NCI-H2227 (cell line): ENCODE data around the gene PRKG1.

Experiments
- DNase-seq: peaks from one replicate; lab custom pipeline; 2025; ENCODE audit not compliant: unreplicated experiment; lab: John Stamatoyannopoulos, UW

PRKG1 gene

DNA sequence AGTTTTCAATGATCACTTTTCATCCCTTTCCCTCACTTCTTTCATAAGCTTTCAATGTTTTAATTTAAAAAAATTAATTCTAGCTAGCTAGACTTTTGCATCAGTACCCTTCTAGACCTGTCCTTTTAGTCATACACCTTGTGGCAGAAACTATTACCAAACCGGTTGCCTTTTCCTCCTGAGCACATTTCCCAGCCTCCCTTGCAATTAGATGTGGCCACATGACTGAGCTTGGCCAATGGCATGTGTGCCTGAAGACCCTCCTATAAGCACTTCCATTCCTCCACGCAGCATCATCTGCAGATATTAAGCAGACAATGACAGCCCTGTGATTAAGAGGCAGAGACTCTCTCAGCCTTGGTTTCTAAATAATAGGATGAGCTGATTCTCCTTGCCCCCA is 1252.1 kb downstream of the PRKG1 start:
- no peak for DNase-seq

DNA sequence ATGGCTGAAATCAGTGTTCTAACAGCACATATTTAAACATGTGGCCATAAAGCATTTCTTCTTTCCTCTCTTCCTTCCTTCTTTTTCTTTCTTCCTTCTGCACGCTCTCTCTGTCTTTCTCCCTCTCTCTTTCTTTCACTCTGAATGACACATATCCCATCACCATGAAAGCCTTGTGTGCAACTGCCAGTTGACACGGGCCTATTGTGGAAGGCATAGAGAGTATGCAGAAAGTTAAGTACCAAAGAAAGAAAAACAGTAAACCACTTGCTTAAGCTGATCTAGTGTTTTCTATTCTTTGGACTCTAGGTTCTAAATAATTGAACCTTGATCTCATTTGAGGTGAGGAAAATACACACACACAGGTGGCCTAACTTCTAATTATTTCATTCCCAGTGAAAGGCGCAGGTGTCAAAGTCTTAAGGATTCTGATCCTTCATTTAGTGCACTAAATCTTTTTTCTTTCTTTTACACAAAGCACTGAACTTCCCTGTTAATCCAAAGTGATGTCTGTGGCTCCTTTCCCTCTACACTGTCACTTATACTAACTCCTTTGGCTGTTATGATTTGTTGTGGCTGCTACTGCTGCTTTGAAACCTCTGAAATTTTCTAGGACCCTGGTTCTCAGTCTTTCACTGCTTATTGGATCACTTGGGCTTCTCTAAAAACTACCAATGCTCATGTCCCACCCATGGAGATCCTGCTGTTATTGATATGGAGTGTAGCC is 1257.5 kb downstream of the PRKG1 start:
- DNase-seq: no peak

DNA sequence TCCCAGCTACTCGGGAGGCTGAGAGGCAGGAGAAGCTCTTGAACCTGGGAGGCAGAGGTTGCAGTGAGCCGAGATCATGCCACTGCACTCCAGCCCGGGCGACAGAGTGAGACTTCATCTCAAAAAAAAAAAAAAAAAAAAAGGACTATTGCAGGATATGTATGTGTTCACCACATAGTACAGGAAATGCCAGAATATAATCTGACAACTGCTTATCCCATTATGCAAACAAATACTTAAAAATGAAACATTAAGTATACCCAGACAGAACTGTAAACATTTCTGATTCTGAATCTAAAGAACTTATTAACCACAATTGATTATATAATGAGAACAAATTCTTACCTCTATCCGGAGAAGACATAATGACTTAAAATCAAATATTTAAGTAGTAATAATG is 1258.5 kb downstream of the PRKG1 start:
- DNase-seq: no peak

DNA sequence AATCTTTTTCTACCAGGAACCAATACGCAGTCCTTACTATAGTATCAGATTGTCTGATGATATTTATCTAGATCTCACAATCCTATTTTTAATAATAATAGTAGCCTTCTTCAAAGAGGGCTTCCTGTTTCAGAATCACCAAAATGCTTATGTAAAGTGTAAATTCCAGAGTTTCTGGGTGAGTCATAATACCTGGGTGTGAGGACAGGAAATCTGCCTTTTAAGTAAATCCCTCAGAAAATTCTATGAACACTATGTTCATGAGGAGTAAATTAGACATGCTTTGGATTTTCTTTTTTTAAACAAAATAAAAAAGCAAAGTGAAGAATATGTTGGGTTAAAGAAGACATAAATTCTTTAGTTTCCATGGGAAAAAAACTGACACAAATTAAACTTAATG is 1260.3 kb downstream of the PRKG1 start:
- no peak for DNase-seq

DNA sequence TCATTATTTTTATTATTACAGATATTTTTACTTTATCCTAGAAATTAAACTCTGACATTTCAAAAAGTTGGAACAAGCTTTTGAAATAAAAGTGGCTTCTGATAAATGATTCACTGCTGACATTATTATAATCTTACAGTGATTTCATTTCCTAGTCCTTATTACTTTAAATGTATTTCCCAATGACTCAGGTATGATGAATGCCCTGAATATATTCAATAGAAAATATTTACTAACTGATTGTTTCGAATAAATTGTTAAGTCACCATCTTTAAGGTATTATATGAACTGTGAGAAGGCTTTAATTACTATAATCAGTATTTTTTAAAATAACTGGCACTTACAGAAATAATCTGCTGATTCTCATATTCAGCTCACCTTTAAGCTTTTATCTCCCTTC is 1261.4 kb downstream of the PRKG1 start:
- no peak for DNase-seq

DNA sequence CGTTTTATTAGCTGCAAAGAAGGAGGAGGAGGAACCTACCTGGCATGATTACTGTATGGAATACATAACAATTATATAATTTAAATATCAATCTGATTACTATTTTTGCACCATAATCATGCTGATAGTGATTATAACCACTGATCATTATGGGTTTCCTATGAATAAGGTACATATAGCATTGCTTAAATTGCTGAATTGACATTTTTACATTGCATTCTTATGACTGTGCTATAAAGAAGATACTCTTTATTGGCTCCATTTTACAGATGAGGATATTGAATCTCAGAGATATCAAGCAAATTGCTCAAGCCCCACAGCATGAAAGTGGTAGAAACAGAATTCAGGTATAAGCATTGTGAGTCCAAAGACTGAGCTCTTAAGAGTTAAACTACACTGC is 1262.9 kb downstream of the PRKG1 start:
- DNase-seq: no peak

DNA sequence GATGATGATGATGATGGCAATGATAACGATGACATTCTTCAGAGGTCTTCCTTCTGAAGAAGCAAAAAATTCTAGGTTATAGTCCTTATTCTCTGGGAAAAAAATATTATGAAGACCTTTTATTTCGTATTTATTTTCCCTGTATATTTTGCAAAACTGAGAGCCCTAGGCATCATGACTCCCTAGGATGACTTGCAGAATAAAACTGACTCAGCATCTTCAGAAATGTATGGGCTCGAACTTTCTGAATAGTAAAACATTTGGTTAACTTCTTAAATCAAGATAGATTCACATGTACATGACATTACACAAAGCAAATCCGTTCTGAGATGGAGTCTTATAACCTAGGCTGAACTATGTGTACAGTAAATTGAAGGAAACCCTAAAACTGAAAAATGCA is 1269.2 kb downstream of the PRKG1 start:
- no peak for DNase-seq

DNA sequence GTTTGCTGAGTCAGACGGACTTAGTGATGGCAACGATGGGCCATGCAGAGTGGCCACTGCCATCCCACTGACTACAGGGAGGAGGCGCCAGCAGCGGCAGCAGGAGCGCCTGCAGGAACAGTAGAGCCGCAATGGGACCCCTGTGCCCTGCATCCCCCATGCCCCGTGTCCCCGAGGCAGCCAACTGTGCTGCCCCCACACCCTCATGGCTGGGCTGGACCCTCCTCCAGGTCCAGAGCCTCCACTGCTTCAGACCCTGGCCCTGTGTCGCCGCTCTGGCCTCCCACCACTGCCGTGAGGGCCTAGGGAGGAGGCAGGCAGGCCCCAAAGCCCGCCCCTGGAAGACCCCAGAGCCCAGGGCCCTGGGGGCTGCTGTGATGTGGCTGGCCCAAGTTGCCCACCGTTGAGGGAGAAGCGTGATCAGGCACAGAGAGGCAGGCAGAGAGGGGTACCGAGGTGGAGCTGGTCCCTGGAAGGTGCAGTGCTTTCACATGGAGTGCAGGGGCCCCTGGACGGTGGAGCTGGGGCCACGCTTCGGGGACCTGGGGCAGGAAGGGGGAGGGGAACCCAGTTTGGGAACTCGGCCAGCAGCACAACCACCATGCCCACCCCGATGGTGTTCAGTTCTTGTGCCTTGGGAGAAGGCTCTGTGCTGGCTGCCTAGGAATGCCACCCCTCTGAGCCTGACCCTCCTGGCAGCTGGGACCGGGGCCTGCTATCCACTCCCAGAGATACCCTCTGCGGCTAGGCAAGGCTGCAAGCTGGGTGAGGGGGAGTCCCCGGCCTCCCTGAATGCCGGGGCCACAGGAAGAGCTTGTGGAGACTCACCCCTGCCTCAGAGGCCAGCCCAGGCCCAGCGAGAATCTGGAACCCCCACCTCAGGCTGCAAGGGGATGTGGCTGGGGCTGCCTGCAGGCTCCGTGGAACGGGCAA is 1272.4 kb downstream of the PRKG1 start:
- DNase-seq: no peak

DNA sequence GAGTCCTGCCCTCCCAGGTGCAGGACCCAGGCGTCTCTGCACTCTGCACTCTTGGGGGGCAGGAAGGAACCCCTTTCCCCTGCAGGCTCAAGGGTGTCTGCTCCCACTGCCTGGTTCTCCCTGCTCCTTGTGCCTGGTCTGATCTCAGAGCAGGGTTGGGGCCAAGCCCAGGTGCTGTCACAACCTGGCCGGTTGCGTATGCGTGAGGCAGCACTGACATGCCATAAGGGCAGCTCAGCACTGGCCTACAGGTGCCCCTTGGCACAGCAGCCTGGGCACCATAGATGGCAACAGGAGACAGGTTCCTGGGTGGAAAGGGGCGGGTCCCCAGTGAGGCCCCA is 1273.0 kb downstream of the PRKG1 start:
- no peak for DNase-seq
